AG09309 (cell line): ENCODE data around the gene FCER1G.

Source experiments
- DNase-seq: peaks from one replicate; pipeline ENCODE4 v3.0.0-alpha.2; 2010; ENCODE audit warnings: low read depth
- H3K4me3 ChIP-seq: 2 replicates; pipeline ENCODE4 v1.5.1; 2011; ENCODE audit warnings: mild to moderate bottlenecking, low read depth, low read length, moderate library complexity; ENCODE audit not compliant: control insufficient read depth
- TF ChIP-seq, protein P1 (sequence below): IDR thresholded peaks from 2 replicates; pipeline ENCODE4 v1.5.1; 2011; ENCODE audit warnings: mild to moderate bottlenecking, low read depth, low read length, inconsistent platforms; ENCODE audit not compliant: insufficient read depth, control insufficient read depth; ENCODE audit errors: missing control alignments

Gene FCER1G

DNA sequence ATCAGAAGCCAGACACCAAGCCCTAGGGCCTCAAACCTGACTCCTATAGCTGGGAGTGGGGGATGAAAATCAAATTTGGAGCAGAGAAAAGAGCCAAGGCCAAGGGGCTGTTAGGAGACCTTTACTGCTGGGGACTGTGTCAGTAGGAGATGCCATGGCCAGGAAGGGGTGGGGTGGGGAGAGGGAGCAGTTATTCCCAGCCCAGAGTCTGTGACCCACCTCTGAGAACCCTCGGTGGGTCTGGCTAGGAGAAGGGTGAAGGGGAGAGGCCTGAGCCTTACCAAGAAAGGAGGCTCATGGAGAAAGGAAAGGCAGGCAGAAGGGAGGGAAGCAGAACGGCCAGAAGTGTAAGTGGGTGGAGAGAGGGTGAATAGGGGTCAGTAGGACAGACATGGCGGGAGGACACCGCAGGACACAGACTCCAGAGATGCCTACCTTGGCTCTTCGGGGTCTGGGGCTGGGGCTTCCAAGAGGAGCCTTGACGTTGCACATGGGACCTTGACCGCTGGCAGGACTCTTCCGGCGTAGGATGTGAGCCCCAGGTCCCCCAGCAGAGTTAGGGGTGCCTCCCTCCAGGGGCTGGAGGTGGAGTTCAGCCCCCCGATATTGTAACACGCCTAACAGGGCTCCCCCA lies 17.4 kb upstream of the FCER1G start:
- DNase-seq = no peak
- TF ChIP-seq, protein P1, sequence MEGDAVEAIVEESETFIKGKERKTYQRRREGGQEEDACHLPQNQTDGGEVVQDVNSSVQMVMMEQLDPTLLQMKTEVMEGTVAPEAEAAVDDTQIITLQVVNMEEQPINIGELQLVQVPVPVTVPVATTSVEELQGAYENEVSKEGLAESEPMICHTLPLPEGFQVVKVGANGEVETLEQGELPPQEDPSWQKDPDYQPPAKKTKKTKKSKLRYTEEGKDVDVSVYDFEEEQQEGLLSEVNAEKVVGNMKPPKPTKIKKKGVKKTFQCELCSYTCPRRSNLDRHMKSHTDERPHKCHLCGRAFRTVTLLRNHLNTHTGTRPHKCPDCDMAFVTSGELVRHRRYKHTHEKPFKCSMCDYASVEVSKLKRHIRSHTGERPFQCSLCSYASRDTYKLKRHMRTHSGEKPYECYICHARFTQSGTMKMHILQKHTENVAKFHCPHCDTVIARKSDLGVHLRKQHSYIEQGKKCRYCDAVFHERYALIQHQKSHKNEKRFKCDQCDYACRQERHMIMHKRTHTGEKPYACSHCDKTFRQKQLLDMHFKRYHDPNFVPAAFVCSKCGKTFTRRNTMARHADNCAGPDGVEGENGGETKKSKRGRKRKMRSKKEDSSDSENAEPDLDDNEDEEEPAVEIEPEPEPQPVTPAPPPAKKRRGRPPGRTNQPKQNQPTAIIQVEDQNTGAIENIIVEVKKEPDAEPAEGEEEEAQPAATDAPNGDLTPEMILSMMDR = no peak
- H3K4me3 ChIP-seq = peak overlapping the region; percentile 66

DNA sequence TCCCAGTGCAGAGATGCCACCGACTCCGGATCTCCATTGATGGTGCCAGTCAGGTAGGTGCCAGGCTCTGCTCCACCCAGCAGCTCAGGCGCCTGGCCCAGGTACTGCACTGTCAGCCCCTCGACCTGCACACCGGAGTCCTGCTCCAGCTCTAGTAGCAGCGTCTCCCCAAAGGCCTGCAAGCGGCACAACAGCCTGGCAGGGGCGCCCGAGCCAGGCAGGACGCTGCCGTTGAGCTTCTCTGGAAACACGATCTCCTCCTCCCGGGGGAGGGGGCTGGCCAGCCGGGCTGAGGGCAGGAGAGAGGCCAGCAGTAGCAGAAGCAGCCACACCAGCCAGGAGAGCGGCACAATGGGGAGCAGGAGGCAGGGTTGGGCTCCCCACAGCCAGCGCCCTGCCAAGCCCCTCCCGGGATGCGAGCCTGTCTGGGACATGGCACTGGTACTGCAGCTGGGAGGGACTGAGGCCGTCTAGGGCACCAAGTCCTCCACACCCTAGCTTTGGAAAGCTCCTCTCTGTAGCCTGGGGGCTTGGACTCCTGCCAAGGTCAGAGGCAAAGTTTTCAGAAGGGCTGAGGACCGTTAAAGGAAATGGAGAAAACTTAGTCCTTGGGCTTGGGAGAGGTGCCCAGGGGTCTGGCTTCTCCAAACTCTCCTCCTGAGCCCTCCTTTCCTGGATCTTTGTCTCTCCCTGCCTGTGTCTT lies 16.8 kb upstream of the FCER1G start:
- TF ChIP-seq, protein P1 = no peak
- DNase-seq = no peak
- peak overlapping the region; percentile 66 for H3K4me3 ChIP-seq

GRCh38 chr1:161198897-161199431 lies 16.1 kb upstream of the FCER1G start, which contains the start of gene ADAMTS4:
Gene ADAMTS4 (minus strand): TSS chr1:161199054. CDS start chr1:161198627, 427 bp downstream.
- TF ChIP-seq, protein P1 = no peak
- peak; percentile 77 for DNase-seq
- peak within 1 kb of the TSS; percentile 66 for H3K4me3 ChIP-seq

GRCh38 chr1:161199506-161200139 lies 15.5 kb upstream of the FCER1G start:
- TF ChIP-seq, protein P1 = no peak
- no peak for DNase-seq
- H3K4me3 ChIP-seq = no peak overlapping the region

DNA sequence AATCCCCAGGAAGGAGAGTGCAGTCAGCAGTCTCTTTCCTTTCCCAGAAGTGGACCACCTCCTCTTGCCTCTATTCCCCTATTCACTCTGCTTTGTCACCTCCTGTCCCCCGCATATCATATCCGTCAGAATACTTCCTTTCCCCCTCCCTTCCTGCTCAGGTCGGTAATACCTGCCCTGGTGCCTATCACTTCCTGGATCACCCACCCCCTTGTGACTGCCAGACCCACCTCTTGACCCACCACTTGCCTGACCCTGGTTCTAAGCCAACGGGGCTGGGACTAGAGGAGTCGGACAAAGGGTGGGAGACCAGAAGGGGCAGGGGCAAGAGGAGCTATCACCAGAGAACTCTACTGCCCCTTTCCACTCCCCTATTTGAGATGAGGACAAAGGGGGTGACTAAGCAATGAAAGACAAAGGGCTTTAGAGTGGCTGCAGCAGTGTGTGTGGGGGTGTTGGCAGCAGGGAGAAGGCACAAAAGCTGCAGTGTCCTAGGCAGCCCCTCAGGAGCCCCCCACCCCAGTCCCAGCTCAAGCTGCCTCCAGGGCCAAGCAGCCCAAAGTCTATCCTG lies 14.6 kb upstream of the FCER1G start:
- TF ChIP-seq, protein P1 = no peak
- DNase-seq = no peak
- no peak overlapping the region for H3K4me3 ChIP-seq

GRCh38 chr1:161200992-161201835 lies 13.9 kb upstream of the FCER1G start:
- peak overlapping the region; percentile 85 for H3K4me3 ChIP-seq
- TF ChIP-seq, protein P1 = no peak
- no peak for DNase-seq
